Activated naive CD4-positive, alpha-beta T cell treated with Interleukin-2 at 50 U/mL for 16 hours (primary cell): Measurements from ENCODE around the gene EIF3F.
A peak's percentile ranks its signal among the peaks of the same experiment; 100 is the strongest.

Experiments used
- DNase-seq: peaks from one replicate; pipeline ENCODE4 v3.0.0-alpha.2; 2020

Gene EIF3F

GRCh38 chr11:7994581-7995278, 7.6 kb downstream of the EIF3F start:
- no peak for DNase-seq

GRCh38 chr11:7999795-8000194, 12.7 kb downstream of the EIF3F start:
- no peak for DNase-seq

GRCh38 chr11:8000390-8000789, 13.3 kb downstream of the EIF3F start:
- DNase-seq: no peak

- DNase-seq: no peak
These were observed 15.5 kb downstream of the EIF3F start for GRCh38 chr11:8002676-8003075.

GRCh38 chr11:8003187-8003586, 16.1 kb downstream of the EIF3F start:
- no peak for DNase-seq

GRCh38 chr11:8004008-8004407, 16.9 kb downstream of the EIF3F start:
- DNase-seq: no peak

GRCh38 chr11:8005556-8005955, 18.4 kb downstream of the EIF3F start:
- no peak for DNase-seq

- DNase-seq: peak; percentile 47
These were observed 19.3 kb downstream of the EIF3F start for GRCh38 chr11:8006349-8006977.

GRCh38 chr11:8008212-8008611, 21.1 kb downstream of the EIF3F start:
- no peak for DNase-seq

GRCh38 chr11:8009856-8010255, 22.7 kb downstream of the EIF3F start:
- no peak for DNase-seq

- DNase-seq: no peak
These were observed 24.2 kb downstream of the EIF3F start for GRCh38 chr11:8011371-8011770.

- DNase-seq: no peak
These were observed 24.9 kb downstream of the EIF3F start for GRCh38 chr11:8011981-8012444.

- DNase-seq: no peak
These were observed 26.7 kb downstream of the EIF3F start for GRCh38 chr11:8013833-8014232.

GRCh38 chr11:8015753-8016239, 28.7 kb downstream of the EIF3F start:
- no peak for DNase-seq

- no peak for DNase-seq
These were observed 29.3 kb downstream of the EIF3F start for GRCh38 chr11:8016440-8016839.

- DNase-seq: no peak
These were observed 29.9 kb downstream of the EIF3F start for GRCh38 chr11:8017071-8017470.

GRCh38 chr11:8017894-8018483, 30.9 kb downstream of the EIF3F start:
- no peak for DNase-seq

- peak; percentile 76 for DNase-seq
These were observed 31.6 kb downstream of the EIF3F start for GRCh38 chr11:8018484-8019313.

GRCh38 chr11:8019314-8020243, 32.4 kb downstream of the EIF3F start:
- DNase-seq: peak; percentile 55

- no peak for DNase-seq
These were observed 33.1 kb downstream of the EIF3F start for GRCh38 chr11:8020244-8020597.

- no peak for DNase-seq
These were observed 34.8 kb downstream of the EIF3F start for GRCh38 chr11:8021920-8022319.

- no peak for DNase-seq
These were observed 35.7 kb downstream of the EIF3F start for GRCh38 chr11:8022876-8023275.
